Measurements from ENCODE around the gene CLNK.

DNA sequence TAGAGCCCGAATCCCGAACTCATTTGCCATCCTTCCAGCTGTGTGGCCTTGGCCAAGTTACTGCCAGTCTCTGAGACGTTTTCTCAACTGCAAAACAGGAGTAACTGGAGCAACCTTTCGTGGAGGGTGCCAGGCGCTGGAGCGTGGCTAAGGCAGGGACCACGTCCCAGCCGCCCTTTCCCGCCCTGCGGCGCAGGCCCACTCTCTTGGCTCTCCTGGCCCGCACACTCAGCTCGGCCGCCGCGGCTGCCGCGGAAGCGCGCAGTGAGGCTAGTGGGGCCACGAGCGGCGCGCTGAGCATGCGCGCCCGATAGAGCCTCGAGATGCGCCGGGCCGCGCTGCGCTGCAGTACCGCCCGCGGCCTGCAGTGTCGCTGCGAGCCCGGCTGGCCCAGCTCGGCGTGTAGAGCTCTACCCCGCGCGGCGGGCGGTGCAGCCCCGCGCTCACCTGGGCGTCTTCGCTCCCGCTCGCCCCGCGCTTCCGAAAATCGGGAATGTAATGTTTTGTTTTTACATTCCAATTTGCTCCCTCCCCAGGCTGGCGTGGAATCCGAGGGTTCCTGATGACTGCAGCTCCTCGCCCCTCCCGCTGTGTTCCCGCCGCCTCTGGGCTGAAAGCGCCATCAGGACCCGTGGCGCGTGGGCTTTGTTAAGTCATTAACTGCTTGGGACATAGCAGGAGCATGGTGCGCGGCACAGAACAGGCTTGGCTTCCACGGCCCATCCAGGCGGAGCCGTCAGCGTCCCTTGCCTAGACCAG is 223.3 kb downstream of the CLNK start:
- TF ChIP-seq FOXM1 (IDR thresholded peaks at IDR 0.05; ENCODE audit: borderline replicate concordance) = no peak
- TF ChIP-seq FOXA1 (IDR thresholded peaks at IDR 0.05) = no peak
- no peak for TF ChIP-seq CTBP1 (IDR thresholded peaks at IDR 0.05; ENCODE audit: borderline replicate concordance)
- TF ChIP-seq ZNF384 (IDR thresholded peaks at IDR 0.05) = no peak
- TF ChIP-seq, protein P1, sequence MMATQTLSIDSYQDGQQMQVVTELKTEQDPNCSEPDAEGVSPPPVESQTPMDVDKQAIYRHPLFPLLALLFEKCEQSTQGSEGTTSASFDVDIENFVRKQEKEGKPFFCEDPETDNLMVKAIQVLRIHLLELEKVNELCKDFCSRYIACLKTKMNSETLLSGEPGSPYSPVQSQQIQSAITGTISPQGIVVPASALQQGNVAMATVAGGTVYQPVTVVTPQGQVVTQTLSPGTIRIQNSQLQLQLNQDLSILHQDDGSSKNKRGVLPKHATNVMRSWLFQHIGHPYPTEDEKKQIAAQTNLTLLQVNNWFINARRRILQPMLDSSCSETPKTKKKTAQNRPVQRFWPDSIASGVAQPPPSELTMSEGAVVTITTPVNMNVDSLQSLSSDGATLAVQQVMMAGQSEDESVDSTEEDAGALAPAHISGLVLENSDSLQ (IDR thresholded peaks at IDR 0.05) = no peak
- no peak for TF ChIP-seq FOXK2 (IDR thresholded peaks at IDR 0.05)
